GM18858 (cell line): ENCODE measurements around the gene DDX60.

Experiments
- ATAC-seq: cut with Tn5 transposase; IDR thresholded peaks from one replicate; pipeline ENCODE4 v1.9.1; 2021; ENCODE audit not compliant: unreplicated experiment

DDX60 gene

GRCh38 chr4:168208957-168209614, 109.5 kb downstream of the DDX60 start:
- ATAC-seq: no peak

GRCh38 chr4:168203233-168203911, 115.2 kb downstream of the DDX60 start:
- ATAC-seq: no peak

DNA sequence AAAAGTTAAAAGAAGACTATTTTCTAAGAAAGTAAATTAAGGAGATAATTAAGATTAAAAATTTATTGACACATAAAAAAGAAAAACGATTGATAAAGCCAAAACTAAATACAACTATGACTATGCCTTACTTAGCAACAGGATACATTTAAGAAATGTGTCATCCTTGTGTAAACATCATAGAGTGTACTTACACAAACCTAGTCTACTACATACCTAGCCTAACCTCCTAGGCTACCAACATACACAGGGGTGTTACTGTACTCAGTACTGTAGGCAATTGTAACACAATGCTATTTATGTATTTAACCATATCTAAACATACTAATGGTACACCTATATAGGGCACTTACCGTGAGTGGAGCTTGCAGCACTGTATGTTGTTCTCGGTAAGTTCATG, 117.9 kb downstream of the DDX60 start:
- ATAC-seq: no peak

- no peak for ATAC-seq
Observed at GRCh38 chr4:168199260-168199957, 119.1 kb downstream of the DDX60 start.

DNA sequence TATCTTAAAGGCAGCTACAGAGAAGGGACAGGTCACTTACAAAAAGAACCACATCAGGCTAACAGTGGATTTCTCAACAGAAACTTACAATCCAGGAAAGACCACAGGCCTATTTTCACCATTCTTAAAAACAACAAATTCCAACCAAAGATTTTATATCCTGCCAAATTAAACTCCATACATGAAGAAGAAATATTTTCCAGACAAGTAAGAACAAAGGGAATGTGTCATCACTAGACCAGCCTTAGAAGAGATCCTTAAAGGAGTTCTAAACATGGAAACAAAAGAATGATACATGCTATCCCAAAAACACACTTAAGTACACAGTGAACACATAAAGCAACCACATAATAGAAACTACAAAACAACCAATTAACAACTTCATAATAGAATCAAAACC, 120.6 kb downstream of the DDX60 start:
- ATAC-seq: no peak

DNA sequence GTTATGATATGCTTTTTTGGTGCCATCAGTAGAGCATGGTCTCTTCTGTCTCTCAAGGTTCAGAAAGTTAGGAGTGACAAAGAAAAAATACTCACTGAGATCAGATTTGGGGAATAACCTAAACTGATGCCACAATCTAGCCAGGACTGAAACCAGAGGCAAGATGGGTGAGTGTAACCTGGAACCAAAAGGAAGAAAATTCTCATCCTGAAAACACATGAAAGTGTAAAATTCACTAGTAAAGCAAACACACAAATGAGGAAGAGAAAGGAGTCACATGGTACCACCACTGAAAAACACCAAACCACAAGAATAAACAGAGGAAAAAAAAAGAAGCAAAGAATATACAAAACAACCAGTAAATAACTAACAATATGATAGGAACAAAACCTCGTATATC, 129.8 kb downstream of the DDX60 start:
- peak; percentile 79 for ATAC-seq

DNA sequence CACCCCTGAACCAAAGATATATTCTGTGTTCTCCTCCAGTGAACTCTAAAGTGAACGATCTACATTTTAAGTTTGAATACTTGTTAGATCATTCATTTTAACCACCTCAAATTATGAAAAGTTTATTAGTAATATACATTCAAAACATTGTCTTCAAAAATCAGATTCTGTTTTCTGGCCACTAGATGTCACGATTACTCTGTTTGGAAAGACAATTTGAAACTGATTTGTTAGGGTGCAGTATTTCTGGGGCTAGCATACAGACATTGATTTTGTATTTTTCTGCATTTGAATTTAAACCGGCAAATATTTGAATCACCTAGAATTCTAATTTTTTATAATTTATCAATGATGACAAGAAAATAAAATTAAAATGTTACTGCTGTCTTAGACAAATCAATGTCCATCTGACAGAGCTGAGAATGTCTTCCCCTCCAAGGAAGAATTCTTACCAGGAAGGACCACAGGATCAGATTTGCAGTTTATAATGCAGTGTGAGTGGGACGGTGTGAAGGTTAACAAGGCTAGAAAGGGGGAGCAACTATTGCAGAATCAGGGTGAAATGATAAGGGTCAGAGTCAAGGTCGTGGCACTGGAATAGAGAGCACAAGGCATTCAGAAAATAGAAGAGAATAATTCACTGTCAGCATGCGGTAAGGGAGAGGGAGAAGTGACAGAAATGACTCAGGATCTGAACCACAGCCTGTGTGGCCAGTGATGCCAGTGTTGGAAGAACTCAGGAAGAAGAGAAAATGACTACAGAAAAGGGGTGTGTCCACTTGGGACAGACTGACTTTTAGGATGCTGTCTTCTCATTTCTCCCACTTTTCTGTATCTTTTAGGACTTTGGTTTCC, 134.6 kb downstream of the DDX60 start:
- ATAC-seq: no peak

GRCh38 chr4:168177546-168178149, 140.9 kb downstream of the DDX60 start:
- no peak for ATAC-seq

- no peak for ATAC-seq
Observed at GRCh38 chr4:168174308-168174707, 144.2 kb downstream of the DDX60 start.

DNA sequence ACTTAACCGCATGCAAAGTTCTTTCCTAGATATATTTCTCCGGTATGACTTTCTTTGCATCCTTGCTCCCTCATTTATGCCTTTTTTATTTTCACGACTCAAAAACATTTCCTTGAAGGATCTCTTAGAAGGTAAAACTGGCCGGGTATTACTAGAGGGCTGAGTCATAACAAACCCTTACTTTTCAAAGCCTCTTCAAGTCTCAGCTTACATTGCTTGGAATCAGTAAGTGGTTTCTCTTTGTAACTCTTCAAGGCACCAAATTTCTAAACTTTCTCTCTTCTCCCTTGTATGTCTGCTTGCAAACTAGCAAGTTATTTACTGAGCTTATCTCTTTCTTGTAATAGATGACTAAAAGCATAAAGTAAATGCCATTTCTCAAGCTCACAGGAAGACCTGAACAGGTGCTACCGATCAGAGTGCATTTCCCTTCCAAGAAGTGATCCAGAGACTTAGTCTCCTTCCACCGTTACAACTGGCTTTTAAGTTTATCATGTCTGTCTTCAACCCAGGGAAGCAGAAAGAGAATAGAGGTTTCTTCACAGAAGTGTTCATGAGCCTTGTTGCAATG, 150.8 kb downstream of the DDX60 start:
- peak; percentile 53 for ATAC-seq
